ENCODE data around the gene C22orf31.

DNA sequence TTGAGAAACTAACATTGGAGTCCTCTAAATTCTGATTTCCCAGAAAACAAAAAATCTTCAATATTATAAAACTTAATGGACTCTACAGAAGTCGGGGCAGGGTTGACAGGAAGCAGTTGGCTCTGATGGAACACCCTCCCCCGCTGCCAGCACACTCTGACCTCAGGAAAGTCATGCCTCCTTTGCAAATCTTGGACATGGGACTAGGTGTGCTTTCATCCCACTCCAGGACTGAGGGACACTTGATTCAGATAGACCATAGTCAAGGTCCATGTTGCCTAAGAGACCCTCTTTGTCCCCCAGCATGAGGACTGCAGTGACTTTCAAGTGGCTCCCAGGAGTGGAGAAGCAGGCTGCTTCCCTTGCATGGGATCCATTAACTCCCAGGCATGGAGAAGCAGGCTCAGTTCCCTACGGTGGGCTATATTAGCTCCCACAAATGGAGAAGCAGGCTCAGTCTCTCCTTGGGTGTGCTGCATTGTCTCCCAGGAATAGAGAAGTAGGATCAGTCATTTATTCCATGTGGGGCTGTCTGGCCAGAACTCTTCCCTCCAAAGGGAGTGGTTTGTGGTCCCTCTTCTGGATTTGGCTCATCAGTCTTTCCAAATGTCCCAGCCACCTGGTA is 38.3 kb downstream of the C22orf31 start:
- TF ChIP-seq, protein P1, sequence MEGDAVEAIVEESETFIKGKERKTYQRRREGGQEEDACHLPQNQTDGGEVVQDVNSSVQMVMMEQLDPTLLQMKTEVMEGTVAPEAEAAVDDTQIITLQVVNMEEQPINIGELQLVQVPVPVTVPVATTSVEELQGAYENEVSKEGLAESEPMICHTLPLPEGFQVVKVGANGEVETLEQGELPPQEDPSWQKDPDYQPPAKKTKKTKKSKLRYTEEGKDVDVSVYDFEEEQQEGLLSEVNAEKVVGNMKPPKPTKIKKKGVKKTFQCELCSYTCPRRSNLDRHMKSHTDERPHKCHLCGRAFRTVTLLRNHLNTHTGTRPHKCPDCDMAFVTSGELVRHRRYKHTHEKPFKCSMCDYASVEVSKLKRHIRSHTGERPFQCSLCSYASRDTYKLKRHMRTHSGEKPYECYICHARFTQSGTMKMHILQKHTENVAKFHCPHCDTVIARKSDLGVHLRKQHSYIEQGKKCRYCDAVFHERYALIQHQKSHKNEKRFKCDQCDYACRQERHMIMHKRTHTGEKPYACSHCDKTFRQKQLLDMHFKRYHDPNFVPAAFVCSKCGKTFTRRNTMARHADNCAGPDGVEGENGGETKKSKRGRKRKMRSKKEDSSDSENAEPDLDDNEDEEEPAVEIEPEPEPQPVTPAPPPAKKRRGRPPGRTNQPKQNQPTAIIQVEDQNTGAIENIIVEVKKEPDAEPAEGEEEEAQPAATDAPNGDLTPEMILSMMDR (IDR thresholded peaks at IDR 0.05; ENCODE audit: low read length): no peak
- no peak for TF ChIP-seq EZH2 (optimal IDR thresholded peaks at IDR 0.05; ENCODE audit: low read depth, low read length)

All from MM.1S (cell line).